OCI-M1 (cell line): Measurements from ENCODE around the gene PTH1R.

Experiments
- DNase-seq: peaks from one replicate; lab custom pipeline; 2025; lab: John Stamatoyannopoulos, UW

PTH1R gene

GRCh38 chr3:46877406-46878125 is at the start of gene PTH1R:
Gene PTH1R (plus strand): TSS chr3:46877721. CDS start chr3:46883560, 5,839 bp downstream.
- DNase-seq: no peak

- DNase-seq: no peak
These were observed 47.8 kb upstream of the PTH1R start for GRCh38 chr3:46829699-46830208.

DNA sequence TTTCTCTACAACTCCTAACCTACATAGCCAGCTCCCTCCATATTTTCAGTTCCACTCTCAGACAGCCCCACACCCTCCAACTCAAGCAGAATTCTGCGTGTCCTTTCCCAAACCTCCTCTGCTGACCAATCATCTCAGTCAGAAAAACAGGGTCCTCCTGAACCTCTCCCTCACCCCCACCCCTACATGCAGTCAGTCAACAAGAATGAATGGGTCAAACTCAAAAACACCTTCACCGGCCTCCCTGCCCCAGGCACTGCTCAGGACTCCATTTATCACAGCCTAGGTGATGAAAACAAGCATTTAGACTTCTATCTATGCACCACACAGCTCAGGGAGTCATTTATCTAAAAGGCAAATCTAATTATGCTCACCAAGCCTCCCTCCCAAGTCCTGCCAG is 46.7 kb upstream of the PTH1R start:
- no peak for DNase-seq

- DNase-seq: no peak
These were observed 46.2 kb upstream of the PTH1R start for GRCh38 chr3:46831316-46831715.

GRCh38 chr3:46831841-46832240 is 45.7 kb upstream of the PTH1R start:
- no peak for DNase-seq

- DNase-seq: no peak
These were observed 43.9 kb upstream of the PTH1R start for GRCh38 chr3:46833346-46834300.

GRCh38 chr3:46835054-46835453 is 42.5 kb upstream of the PTH1R start:
- DNase-seq: no peak

DNA sequence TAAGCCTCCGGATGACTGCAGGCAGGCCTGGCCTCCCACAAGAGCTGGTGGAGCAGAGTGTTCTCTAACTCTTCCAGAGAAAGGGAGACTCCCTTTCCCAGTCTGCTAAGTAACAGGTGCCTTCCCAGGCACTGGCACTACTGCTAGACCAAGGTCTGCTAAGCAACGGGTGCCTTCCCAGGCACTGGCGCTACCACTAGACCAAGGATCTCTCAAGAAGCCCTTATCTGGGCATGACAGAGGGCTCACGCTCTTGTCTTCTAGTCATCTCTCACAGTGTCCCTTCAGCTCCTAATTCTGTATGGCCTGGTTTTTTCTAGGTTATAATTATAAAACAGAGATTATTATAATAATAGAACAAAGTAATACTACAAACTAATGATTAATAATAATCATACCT is 42.0 kb upstream of the PTH1R start:
- DNase-seq: no peak

DNA sequence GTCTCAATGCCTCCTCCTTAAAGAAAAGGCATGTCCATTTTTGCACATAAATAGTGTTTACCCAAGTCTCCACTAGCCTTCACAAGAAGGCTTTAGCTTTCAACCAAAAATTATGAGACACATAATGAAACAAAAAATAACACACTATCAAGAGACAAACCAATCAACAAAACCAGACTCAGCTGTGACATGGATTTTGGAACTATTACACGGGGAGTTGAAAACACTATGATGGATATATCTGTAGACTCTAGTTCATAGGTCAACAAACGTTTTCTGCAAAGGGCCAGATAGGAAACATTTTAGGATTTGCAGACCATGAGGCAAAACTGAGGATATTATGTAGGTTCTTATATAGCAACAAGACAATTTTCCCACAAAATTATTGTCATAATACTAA is 39.2 kb upstream of the PTH1R start:
- DNase-seq: no peak

DNA sequence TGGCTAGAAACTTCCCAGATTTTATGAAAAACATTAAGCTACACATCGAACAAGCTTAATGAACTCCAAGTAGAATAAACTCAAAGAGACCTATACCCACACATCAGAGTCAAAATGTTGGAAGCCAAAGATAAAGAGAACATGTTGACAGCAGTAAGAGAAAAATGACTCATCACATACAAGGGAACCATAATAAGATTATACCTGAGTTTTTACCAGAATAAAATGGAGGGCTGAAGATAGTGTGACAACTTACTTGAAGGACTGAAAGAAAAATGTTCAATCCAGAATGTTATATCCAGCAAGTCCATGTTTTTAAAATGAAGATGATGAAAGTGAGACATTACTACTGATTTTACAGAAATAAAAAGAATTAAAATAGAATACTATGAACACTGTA is 37.0 kb upstream of the PTH1R start:
- DNase-seq: no peak

GRCh38 chr3:46843508-46843907 is 34.0 kb upstream of the PTH1R start:
- no peak for DNase-seq

DNA sequence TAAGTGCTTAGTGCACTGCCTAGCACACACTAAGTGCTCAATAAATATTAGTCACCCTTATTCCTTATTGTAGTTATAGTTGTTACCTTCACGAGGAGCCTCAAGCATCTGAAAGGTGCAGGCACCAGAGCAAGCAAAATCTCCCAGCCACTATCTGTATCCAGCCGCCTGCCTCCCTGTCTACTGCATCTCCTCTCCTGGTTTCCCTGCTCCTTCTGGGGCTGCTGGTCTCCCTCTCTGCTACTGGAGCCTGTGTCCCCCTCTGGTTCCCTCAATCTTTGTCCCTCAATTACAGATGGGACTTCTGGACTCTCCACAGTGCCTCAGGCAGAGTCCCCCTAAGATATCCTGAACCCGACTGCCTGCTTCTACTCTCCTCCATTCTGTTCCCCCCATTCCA is 33.1 kb upstream of the PTH1R start:
- no peak for DNase-seq

DNA sequence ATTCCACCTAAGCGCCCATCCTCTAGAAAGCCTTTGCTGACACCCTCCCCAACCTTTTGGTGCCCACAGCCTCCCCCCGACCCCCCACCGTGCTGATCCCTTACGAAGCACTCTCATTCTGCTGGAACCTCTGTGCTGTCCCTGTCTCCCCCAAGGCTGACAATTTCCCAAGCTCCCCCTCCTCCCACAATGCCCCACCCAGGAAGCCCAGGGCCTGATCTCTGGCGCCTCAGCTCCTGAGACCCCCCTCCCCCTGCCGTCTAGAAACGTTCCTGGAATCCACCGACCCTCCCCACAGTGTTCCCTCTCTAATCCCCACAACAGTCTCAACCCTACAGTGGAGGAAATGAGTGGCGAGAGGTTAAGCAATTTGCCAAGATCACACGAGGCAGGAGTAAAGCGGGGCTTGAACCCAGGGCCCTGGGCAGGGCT is 32.6 kb upstream of the PTH1R start:
- no peak for DNase-seq

- DNase-seq: peak; percentile 63
These were observed 32.1 kb upstream of the PTH1R start for GRCh38 chr3:46845397-46845859.

- peak; percentile 81 for DNase-seq
These were observed 31.5 kb upstream of the PTH1R start for GRCh38 chr3:46845860-46846623.

DNA sequence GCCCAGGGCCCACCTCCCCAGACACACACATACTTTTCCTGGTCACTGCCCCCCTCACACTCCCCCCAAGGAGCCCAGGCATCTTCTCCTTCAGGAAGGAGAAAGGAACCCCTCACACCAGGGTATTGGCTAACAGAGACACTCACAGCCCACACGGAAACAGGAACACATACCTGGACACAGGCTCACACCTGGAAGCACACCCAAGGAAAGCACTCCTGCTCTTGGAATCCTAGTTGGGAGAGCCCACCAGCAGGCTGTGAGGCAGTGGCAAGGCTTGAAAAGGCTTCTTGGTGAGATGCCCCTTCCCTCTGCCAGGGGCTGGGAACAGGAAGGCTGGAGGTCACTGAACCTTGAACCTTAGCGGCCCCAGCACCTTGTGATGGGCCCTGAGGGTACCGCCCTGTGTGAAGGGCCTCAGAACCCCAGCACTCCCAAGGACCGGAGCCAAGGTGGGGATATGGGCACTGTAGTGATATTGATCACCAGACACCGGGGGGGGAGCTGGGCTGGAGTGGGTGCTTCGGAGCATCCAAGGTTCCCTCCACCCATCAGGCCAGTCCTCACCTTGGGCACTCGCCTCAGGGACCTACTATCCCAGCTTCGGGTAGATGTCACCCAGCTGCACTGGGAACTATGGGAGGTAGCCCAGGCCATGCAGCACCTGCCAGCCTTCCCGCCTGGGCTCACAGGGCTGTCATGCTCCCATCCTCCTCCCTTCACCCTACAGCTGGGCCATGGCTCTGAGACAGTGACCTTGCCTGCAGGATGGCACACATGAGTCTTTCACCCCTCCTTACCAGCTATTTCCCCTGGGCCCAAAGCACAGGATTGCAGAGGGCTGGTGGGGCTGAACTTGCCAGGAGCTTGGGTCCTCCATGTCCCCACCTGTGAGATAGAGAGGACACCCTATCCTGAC is 30.6 kb upstream of the PTH1R start:
- DNase-seq: no peak

DNA sequence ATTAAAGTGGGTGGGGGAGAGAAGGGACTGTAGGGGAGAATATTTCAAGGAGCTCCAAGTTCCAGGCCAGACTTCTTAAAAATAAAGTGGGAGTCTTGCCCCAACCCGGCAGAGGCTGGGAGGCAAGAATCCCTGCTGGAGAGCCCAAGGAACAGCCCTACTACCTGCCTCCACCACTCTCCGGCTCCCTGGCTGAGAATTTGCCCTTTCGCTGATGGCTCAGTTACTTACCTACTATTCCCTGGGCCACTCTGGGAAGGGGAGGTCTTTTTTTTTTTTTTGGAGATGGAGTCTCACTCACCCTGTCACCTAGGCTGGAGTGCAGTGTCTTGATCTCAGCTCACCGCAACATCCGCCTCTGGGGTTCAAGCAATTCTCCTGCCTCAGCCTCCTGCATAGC is 29.8 kb upstream of the PTH1R start:
- DNase-seq: no peak

- DNase-seq: no peak
These were observed 29.1 kb upstream of the PTH1R start for GRCh38 chr3:46848271-46849044.

DNA sequence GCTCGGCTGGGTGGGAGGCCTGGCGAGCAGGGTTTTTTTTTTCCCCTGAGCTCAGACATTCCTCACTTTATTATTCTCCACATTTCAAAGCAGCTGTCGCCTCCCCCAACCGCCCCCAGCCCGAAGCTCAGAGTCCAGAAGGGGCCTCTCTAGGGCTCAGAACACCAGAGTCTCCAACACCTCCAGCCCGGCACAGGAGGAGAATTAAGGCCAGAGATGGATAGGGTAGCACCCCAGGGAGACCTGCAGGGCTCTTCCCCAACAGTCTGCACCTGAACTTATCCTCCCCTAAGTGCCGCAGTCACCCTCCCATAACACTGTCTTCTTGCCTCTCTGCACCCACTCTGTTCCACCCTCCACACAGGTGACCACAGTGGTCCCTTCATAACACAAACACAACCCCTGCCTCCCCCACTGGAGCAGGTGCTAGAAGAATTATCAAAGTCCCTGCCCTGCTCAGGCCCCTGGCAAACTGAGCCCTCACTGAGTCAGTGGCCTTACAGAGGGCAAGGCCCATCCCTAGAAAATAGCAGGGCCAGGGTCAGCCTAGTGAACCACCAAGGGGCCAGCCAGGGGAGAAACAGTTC is 28.4 kb upstream of the PTH1R start:
- DNase-seq: no peak
